Measurements from ENCODE around the gene QKI.

DNA sequence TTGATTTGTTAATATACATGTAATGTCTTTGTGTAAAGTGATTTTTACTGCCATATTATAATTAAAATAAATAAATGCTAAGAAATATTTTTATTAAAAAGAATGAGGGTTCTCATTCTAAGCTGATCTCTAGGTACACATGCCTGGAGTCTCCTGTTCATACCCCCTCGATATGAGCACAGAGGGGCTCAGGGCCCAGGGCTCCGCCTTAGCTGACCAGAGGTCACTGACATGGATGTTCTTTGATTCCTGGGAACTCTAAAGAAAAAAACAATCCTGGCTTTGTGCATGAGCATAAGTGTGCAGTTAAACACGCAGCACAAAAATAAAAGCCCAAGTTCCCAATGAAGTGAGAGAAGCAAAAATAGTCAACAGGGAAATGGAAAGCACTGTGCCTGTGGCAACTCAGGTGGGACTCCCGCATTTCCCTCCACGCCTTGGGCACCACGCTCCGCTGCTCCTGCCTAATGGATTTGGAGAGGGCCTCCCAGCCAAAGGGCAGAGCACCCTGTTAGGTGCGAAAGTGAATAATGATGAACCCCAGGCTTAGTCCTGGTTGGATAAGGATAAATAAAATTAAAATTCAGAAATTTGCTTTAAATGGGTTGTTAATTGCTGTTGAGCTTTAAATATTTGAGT is 33.3 kb upstream of the QKI start:
- TF ChIP-seq CTCF (conservative IDR thresholded peaks at IDR 0.05 in 1 of 2, IDR thresholded peaks at IDR 0.05 in 1 of 2; ENCODE audit: low read depth in 1 of 2, low read length in 2 of 2) (no peak), EZH2 (IDR thresholded peaks at IDR 0.05; ENCODE audit: low read length, missing control alignments) (no peak)
